ENCODE measurements around the gene ANKRD44.

The ANKRD44 gene

GRCh38 chr2:197170208-197170607 lies 140.4 kb downstream of the ANKRD44 start:
- no peaks in the 10 kb centered on the region for H3K4me1 ChIP-seq (ENCODE audit: insufficient read depth, low read length)
- no peak overlapping the region for H3K27ac ChIP-seq (ENCODE audit: low read length)
- DNase-seq (no peak), ATAC-seq (ENCODE audit: insufficient read depth, low read depth) (no peak)
- H3K36me3 ChIP-seq (ENCODE audit: insufficient read depth, low read length): no peaks in the 10 kb centered on the region
- no peak overlapping the region for H3K9ac ChIP-seq (ENCODE audit: low read depth, low read length)
- H4K20me1 ChIP-seq (ENCODE audit: insufficient read depth, low read length): no peaks in the 10 kb centered on the region
- no peak overlapping the region for H2AFZ ChIP-seq (ENCODE audit: low read depth, low read length)
- H3K9me3 ChIP-seq (ENCODE audit: insufficient read depth, low read length, severe bottlenecking): no peaks in the 10 kb centered on the region
- no peak overlapping the region for H3K4me3 ChIP-seq (ENCODE audit: low read depth in 1 of 2, low read length in 2 of 2)
- H3K79me2 ChIP-seq (ENCODE audit: insufficient read depth, low read length): no peaks in the 10 kb centered on the region
- H3K27me3 ChIP-seq (ENCODE audit: insufficient read depth, low read length, poor library complexity): no peaks in the 10 kb centered on the region
- TF ChIP-seq EZH2 (IDR thresholded peaks at IDR 0.05; ENCODE audit: borderline replicate concordance, low read depth, low read length, severe bottlenecking) (no peak), CTCF (IDR thresholded peaks at IDR 0.05; ENCODE audit: borderline replicate concordance, extremely low read depth, low read length, poor library complexity, severe bottlenecking) (no peak)
- no peak overlapping the region for H3K4me2 ChIP-seq (ENCODE audit: insufficient read depth, low read length)

GRCh38 chr2:197168705-197169104 lies 141.9 kb downstream of the ANKRD44 start:
- no peak overlapping the region for H3K4me3 ChIP-seq (ENCODE audit: low read depth in 1 of 2, low read length in 2 of 2)
- H3K9me3 ChIP-seq (ENCODE audit: insufficient read depth, low read length, severe bottlenecking): no peaks in the 10 kb centered on the region
- no peaks in the 10 kb centered on the region for H4K20me1 ChIP-seq (ENCODE audit: insufficient read depth, low read length)
- TF ChIP-seq EZH2 (IDR thresholded peaks at IDR 0.05; ENCODE audit: borderline replicate concordance, low read depth, low read length, severe bottlenecking) (no peak), CTCF (IDR thresholded peaks at IDR 0.05; ENCODE audit: borderline replicate concordance, extremely low read depth, low read length, poor library complexity, severe bottlenecking) (peak; percentile 87)
- H3K4me2 ChIP-seq (ENCODE audit: insufficient read depth, low read length): no peak overlapping the region
- ATAC-seq (ENCODE audit: insufficient read depth, low read depth) (peak; percentile 94), DNase-seq (peak; percentile 75)
- H3K4me1 ChIP-seq (ENCODE audit: insufficient read depth, low read length): no peaks in the 10 kb centered on the region
- H3K27ac ChIP-seq (ENCODE audit: low read length): no peak overlapping the region
- no peak overlapping the region for H3K9ac ChIP-seq (ENCODE audit: low read depth, low read length)
- H3K79me2 ChIP-seq (ENCODE audit: insufficient read depth, low read length): 0 out of 2 replicates have a peak, but pooled peaks cover 2% of the 10 kb centered on the region
- no peak overlapping the region for H2AFZ ChIP-seq (ENCODE audit: low read depth, low read length)
- no peaks in the 10 kb centered on the region for H3K36me3 ChIP-seq (ENCODE audit: insufficient read depth, low read length)
- H3K27me3 ChIP-seq (ENCODE audit: insufficient read depth, low read length, poor library complexity): no peaks in the 10 kb centered on the region

- no peak overlapping the region for H3K4me2 ChIP-seq (ENCODE audit: insufficient read depth, low read length)
- H3K79me2 ChIP-seq (ENCODE audit: insufficient read depth, low read length): 0 out of 2 replicates have a peak, but pooled peaks cover 2% of the 10 kb centered on the region
- no peaks in the 10 kb centered on the region for H3K36me3 ChIP-seq (ENCODE audit: insufficient read depth, low read length)
- H3K27me3 ChIP-seq (ENCODE audit: insufficient read depth, low read length, poor library complexity): no peaks in the 10 kb centered on the region
- no peaks in the 10 kb centered on the region for H3K9me3 ChIP-seq (ENCODE audit: insufficient read depth, low read length, severe bottlenecking)
- no peaks in the 10 kb centered on the region for H4K20me1 ChIP-seq (ENCODE audit: insufficient read depth, low read length)
- no peak overlapping the region for H2AFZ ChIP-seq (ENCODE audit: low read depth, low read length)
- H3K9ac ChIP-seq (ENCODE audit: low read depth, low read length): no peak overlapping the region
- H3K4me3 ChIP-seq (ENCODE audit: low read depth in 1 of 2, low read length in 2 of 2): no peak overlapping the region
- no peaks in the 10 kb centered on the region for H3K4me1 ChIP-seq (ENCODE audit: insufficient read depth, low read length)
- DNase-seq (no peak), ATAC-seq (ENCODE audit: insufficient read depth, low read depth) (no peak)
- TF ChIP-seq EZH2 (IDR thresholded peaks at IDR 0.05; ENCODE audit: borderline replicate concordance, low read depth, low read length, severe bottlenecking) (no peak), CTCF (IDR thresholded peaks at IDR 0.05; ENCODE audit: borderline replicate concordance, extremely low read depth, low read length, poor library complexity, severe bottlenecking) (no peak)
- H3K27ac ChIP-seq (ENCODE audit: low read length): no peak overlapping the region
Measured at GRCh38 chr2:197167608-197168314, 142.8 kb downstream of the ANKRD44 start.
